ENCODE data around the gene LDLRAD4.

Gene LDLRAD4

DNA sequence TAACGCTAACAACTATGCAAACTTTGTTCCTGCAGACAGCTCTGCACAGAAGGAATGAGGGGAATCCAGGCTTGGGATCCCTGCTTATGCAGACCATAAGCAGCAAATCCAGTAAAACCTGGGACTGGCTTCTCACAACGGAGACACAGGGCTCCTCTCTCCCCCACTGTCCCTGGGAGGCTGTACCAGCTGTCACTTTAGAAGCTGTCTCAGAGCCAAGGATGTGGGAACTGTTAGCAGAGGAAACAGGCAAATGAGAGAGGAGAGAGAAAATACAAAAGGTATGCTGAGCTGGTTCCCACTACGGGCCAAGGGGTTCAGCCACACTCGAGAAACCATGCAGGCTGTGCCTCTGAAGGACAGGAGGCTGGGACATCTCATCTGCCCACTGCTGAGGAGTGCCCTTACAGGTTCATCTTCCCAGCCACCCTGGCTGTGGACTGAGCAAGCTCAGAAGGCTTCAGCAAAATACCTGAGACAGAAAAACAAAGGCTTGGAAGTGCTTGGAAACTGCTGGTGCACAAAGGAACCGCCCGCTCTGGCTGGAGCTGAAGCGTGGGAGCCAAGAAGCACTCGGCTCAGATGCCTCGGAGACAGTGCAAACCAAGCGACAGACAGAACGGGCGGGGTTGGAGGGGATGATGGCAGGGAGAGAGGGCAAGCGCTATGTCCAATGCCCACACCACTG lies 435.3 kb downstream of the LDLRAD4 start:
- ATAC-seq = no peak
- TF ChIP-seq, protein P1, sequence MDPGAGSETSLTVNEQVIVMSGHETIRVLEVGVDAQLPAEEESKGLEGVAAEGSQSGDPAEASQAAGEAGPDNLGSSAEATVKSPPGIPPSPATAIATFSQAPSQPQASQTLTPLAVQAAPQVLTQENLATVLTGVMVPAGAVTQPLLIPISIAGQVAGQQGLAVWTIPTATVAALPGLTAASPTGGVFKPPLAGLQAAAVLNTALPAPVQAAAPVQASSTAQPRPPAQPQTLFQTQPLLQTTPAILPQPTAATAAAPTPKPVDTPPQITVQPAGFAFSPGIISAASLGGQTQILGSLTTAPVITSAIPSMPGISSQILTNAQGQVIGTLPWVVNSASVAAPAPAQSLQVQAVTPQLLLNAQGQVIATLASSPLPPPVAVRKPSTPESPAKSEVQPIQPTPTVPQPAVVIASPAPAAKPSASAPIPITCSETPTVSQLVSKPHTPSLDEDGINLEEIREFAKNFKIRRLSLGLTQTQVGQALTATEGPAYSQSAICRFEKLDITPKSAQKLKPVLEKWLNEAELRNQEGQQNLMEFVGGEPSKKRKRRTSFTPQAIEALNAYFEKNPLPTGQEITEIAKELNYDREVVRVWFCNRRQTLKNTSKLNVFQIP (CRISPR knock-in tag; IDR thresholded peaks at IDR 0.05; ENCODE audit: borderline replicate concordance, low read depth) = no peak
- TF ChIP-seq ZNF70 (CRISPR knock-in tag; IDR thresholded peaks at IDR 0.05) (no peak), ZNF8 (CRISPR knock-in tag; IDR thresholded peaks at IDR 0.05) (no peak), PPARA (CRISPR knock-in tag; IDR thresholded peaks at IDR 0.05; ENCODE audit: borderline replicate concordance) (no peak), ARNTL (CRISPR knock-in tag; IDR thresholded peaks at IDR 0.05; ENCODE audit: borderline replicate concordance, low read depth) (no peak), RARB (CRISPR knock-in tag; IDR thresholded peaks at IDR 0.05) (no peak), TCF4 (CRISPR knock-in tag; IDR thresholded peaks at IDR 0.05; ENCODE audit: borderline replicate concordance) (no peak), GLIS3 (CRISPR knock-in tag; IDR thresholded peaks at IDR 0.05) (no peak), CSDC2 (CRISPR knock-in tag; IDR thresholded peaks at IDR 0.05) (no peak), BACH2 (CRISPR knock-in tag; IDR thresholded peaks at IDR 0.05; ENCODE audit: borderline replicate concordance) (no peak), TOX (CRISPR knock-in tag; IDR thresholded peaks at IDR 0.05; ENCODE audit: borderline replicate concordance) (no peak), ZFP30 (CRISPR knock-in tag; IDR thresholded peaks at IDR 0.05) (no peak), ZFP3 (CRISPR knock-in tag; IDR thresholded peaks at IDR 0.05) (no peak)
- TF ChIP-seq, protein P2, sequence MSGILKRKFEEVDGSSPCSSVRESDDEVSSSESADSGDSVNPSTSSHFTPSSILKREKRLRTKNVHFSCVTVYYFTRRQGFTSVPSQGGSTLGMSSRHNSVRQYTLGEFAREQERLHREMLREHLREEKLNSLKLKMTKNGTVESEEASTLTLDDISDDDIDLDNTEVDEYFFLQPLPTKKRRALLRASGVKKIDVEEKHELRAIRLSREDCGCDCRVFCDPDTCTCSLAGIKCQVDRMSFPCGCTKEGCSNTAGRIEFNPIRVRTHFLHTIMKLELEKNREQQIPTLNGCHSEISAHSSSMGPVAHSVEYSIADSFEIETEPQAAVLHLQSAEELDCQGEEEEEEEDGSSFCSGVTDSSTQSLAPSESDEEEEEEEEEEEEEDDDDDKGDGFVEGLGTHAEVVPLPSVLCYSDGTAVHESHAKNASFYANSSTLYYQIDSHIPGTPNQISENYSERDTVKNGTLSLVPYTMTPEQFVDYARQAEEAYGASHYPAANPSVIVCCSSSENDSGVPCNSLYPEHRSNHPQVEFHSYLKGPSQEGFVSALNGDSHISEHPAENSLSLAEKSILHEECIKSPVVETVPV (CRISPR knock-in tag; IDR thresholded peaks at IDR 0.05) = no peak
- TF ChIP-seq, protein P3, sequence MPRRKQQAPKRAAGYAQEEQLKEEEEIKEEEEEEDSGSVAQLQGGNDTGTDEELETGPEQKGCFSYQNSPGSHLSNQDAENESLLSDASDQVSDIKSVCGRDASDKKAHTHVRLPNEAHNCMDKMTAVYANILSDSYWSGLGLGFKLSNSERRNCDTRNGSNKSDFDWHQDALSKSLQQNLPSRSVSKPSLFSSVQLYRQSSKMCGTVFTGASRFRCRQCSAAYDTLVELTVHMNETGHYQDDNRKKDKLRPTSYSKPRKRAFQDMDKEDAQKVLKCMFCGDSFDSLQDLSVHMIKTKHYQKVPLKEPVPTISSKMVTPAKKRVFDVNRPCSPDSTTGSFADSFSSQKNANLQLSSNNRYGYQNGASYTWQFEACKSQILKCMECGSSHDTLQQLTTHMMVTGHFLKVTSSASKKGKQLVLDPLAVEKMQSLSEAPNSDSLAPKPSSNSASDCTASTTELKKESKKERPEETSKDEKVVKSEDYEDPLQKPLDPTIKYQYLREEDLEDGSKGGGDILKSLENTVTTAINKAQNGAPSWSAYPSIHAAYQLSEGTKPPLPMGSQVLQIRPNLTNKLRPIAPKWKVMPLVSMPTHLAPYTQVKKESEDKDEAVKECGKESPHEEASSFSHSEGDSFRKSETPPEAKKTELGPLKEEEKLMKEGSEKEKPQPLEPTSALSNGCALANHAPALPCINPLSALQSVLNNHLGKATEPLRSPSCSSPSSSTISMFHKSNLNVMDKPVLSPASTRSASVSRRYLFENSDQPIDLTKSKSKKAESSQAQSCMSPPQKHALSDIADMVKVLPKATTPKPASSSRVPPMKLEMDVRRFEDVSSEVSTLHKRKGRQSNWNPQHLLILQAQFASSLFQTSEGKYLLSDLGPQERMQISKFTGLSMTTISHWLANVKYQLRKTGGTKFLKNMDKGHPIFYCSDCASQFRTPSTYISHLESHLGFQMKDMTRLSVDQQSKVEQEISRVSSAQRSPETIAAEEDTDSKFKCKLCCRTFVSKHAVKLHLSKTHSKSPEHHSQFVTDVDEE (CRISPR knock-in tag; IDR thresholded peaks at IDR 0.05) = no peak

DNA sequence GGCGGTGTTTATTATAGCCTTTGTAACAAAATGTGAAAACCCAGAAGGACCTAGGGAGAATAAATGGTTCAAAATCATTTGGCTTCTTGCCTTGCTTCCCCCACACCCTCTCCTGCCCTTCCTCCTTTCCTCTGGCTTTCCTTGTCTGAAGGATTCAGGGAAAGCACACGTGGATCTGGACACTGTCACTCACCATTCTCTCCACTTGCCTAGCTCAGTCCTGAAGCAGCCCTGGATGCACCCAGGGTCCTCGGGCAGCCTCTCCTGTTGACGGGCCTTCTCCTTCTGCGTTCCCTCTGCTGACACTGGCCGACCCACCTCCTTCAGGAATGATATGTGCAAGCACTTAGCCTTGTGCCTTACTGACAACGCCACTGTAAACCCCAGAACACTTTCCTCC lies 439.4 kb downstream of the LDLRAD4 start:
- TF ChIP-seq ZFP30 (CRISPR knock-in tag; IDR thresholded peaks at IDR 0.05) (no peak), ZC3H10 (CRISPR knock-in tag; IDR thresholded peaks at IDR 0.05) (no peak), ZNF565 (CRISPR knock-in tag; conservative IDR thresholded peaks at IDR 0.05; ENCODE audit: low read depth) (no peak), SNAI2 (CRISPR knock-in tag; IDR thresholded peaks at IDR 0.05) (no peak), ZFP3 (CRISPR knock-in tag; IDR thresholded peaks at IDR 0.05) (no peak)
- TF ChIP-seq, protein P4, sequence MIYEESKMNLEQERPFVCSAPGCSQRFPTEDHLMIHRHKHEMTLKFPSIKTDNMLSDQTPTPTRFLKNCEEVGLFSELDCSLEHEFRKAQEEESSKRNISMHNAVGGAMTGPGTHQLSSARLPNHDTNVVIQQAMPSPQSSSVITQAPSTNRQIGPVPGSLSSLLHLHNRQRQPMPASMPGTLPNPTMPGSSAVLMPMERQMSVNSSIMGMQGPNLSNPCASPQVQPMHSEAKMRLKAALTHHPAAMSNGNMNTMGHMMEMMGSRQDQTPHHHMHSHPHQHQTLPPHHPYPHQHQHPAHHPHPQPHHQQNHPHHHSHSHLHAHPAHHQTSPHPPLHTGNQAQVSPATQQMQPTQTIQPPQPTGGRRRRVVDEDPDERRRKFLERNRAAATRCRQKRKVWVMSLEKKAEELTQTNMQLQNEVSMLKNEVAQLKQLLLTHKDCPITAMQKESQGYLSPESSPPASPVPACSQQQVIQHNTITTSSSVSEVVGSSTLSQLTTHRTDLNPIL (CRISPR knock-in tag; IDR thresholded peaks at IDR 0.05; ENCODE audit: low read depth) = no peak
- no peak; the same call in 1 of the 3 replicates for ATAC-seq

DNA sequence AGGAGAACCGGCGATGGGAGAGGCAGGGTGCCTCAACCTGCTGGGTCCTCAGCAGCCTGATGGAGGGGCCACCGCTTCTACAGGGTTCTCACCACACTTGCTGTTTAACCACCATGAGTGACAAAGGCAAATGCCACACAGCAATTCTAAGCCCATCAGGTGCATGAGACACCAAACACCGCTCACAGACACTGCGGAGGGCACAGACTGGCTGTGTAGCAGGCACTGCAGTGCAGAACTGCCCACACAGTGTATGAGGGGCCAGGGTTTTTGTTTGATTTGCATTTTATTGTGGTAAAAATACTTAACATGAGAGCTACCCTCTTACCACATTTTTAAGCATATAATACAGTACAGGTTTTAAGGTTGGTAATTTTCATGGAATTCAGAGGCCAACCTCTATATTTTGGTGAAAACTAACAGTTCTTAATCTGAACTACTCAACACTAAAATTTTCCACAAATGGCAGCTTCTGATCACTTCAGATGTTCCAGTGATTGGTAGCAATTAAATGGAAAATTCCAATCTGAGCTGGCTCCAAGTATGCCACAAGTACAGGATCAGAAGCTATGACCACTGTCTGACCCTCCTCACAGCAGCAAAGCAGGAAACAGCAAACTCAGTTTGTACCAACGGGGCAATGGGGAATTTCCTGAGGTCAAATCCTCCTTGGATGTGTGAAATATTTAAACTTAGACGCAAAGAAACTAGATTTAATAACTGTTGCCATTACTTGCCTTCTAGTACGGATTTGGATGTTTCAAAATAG lies 440.1 kb downstream of the LDLRAD4 start:
- ATAC-seq = no peak; the same call in 2 of the 3 replicates
- TF ChIP-seq ISL1 (CRISPR knock-in tag; IDR thresholded peaks at IDR 0.05) (no peak), RARB (CRISPR knock-in tag; IDR thresholded peaks at IDR 0.05) (no peak), PPARA (CRISPR knock-in tag; IDR thresholded peaks at IDR 0.05; ENCODE audit: borderline replicate concordance) (no peak), BACH2 (CRISPR knock-in tag; IDR thresholded peaks at IDR 0.05; ENCODE audit: borderline replicate concordance) (no peak), TOX (CRISPR knock-in tag; IDR thresholded peaks at IDR 0.05; ENCODE audit: borderline replicate concordance) (no peak), ZNF8 (CRISPR knock-in tag; IDR thresholded peaks at IDR 0.05) (no peak), SNAI2 (CRISPR knock-in tag; IDR thresholded peaks at IDR 0.05) (no peak), ESRRG (CRISPR knock-in tag; IDR thresholded peaks at IDR 0.05) (no peak), ZFP3 (CRISPR knock-in tag; IDR thresholded peaks at IDR 0.05) (no peak), CSDC2 (CRISPR knock-in tag; IDR thresholded peaks at IDR 0.05) (no peak)
- TF ChIP-seq, protein P3 (CRISPR knock-in tag; IDR thresholded peaks at IDR 0.05) = no peak
- TF ChIP-seq, protein P5, sequence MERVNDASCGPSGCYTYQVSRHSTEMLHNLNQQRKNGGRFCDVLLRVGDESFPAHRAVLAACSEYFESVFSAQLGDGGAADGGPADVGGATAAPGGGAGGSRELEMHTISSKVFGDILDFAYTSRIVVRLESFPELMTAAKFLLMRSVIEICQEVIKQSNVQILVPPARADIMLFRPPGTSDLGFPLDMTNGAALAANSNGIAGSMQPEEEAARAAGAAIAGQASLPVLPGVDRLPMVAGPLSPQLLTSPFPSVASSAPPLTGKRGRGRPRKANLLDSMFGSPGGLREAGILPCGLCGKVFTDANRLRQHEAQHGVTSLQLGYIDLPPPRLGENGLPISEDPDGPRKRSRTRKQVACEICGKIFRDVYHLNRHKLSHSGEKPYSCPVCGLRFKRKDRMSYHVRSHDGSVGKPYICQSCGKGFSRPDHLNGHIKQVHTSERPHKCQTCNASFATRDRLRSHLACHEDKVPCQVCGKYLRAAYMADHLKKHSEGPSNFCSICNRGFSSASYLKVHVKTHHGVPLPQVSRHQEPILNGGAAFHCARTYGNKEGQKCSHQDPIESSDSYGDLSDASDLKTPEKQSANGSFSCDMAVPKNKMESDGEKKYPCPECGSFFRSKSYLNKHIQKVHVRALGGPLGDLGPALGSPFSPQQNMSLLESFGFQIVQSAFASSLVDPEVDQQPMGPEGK (CRISPR knock-in tag; IDR thresholded peaks at IDR 0.05; ENCODE audit: borderline replicate concordance) = no peak
- TF ChIP-seq, protein P1 (CRISPR knock-in tag; IDR thresholded peaks at IDR 0.05; ENCODE audit: borderline replicate concordance, low read depth) = no peak

Data from SK-N-SH treated with all-trans-retinoic acid at 6 μM for 48 hours (cell line).